Aorta (tissue), 5 donors: ENCODE measurements around the gene KIF5C. TPM values are rescaled to one million over a fixed set of nuclear protein-coding genes. Genes with fewer than 3 reads are reported as not detected.

Experiments used
- ATAC-seq: fragments of 200-7000 bp; cut with Tn5 transposase; one replicate; pipeline ENCODE4 v1.9.1; 2022; ENCODE audit warnings: moderate library complexity; ENCODE audit not compliant: low FRiP score
- DNase-seq, 2 donors: peaks; one replicate each; pipeline ENCODE4 v3.0.0-alpha.2; 2020
- H3K27ac ChIP-seq, 2 donors: one replicate each; pipeline ENCODE4 v1.5.1; 2013; ENCODE audit warnings: low read length in 2 of 2, mild to moderate bottlenecking in 2 of 2, moderate library complexity in 2 of 2, control low read depth in 1 of 2, inconsistent platforms in 1 of 2, low read depth in 1 of 2
- H3K27me3 ChIP-seq, 2 donors: one replicate each; pipeline ENCODE4 v1.6.1; 2013; ENCODE audit warnings: control low read depth in 1 of 2, low read length in 1 of 2, mild to moderate bottlenecking in 1 of 2, moderate library complexity in 1 of 2; ENCODE audit not compliant: insufficient read depth in 2 of 2, control insufficient read depth in 1 of 2
- H3K36me3 ChIP-seq, 2 donors: one replicate each; pipeline ENCODE4 v1.6.1; 2013; ENCODE audit warnings: control low read depth in 1 of 2, low read length in 1 of 2, mild to moderate bottlenecking in 1 of 2; ENCODE audit not compliant: insufficient read depth in 2 of 2, control insufficient read depth in 1 of 2
- H3K4me1 ChIP-seq, 2 donors: one replicate each; pipeline ENCODE4 v1.6.1; 2013; ENCODE audit warnings: low read length in 2 of 2, control low read depth in 1 of 2, mild to moderate bottlenecking in 1 of 2, moderate library complexity in 1 of 2; ENCODE audit not compliant: insufficient read depth in 2 of 2, control insufficient read depth in 1 of 2
- H3K4me3 ChIP-seq, 2 donors: one replicate each; pipeline ENCODE4 v1.5.1; 2013; ENCODE audit warnings: low read length in 2 of 2, control low read depth in 1 of 2, mild to moderate bottlenecking in 1 of 2
- H3K9me3 ChIP-seq: one replicate; pipeline ENCODE4 v1.6.1; 2013; ENCODE audit warnings: mild to moderate bottlenecking, low read length; ENCODE audit not compliant: control insufficient read depth
- WGBS, 2 donors: extraction: QIAGEN DNeasy Blood & Tissue Kit; methylation state at CpG; one replicate each; pipeline ENCODE4 v1.1.7; 2013; 5-methylcytosine and 5-hydroxymethylcytosine counted together
- intact Hi-C, 2 donors: fragments of 100-400 bp; cut with DNase I; formaldehyde crosslinking; loops; one replicate each; pipeline versions ENCODE4 v1.14.2 to v1.15.0; 2022
- polyA plus RNA-seq, 2 donors: library from polyadenylated mRNA; stranded (reverse); fragments of 200-250 nt; gene quantifications; one replicate each; pipeline ENCODE4 v1.2.3, GENCODE V29; 2013
- total RNA-seq, 2 donors: library from RNA; stranded (reverse); fragmentation: NEBNext Ultra II Directional; extraction: Animal tissue kit (Norgen Biotek cat#: 25700); gene quantifications; one replicate each; pipeline ENCODE4 v1.2.1, GENCODE V29; 2021
- donor health status: healthy with polysubstance abuse.
- donor health status: Bipolar disorder and iron deficiency.
- donor health status: DM: no; HTN: no; CAD: no.
- donor health status: DM: no; HTN: no; CAD: no.
- donor health status: DM: yes; HTN: yes; CAD: no.

The KIF5C gene
- total and polyA plus RNA-seq, 4 donors: 1.5 to 3.4 (median 1.9) TPM

DNA sequence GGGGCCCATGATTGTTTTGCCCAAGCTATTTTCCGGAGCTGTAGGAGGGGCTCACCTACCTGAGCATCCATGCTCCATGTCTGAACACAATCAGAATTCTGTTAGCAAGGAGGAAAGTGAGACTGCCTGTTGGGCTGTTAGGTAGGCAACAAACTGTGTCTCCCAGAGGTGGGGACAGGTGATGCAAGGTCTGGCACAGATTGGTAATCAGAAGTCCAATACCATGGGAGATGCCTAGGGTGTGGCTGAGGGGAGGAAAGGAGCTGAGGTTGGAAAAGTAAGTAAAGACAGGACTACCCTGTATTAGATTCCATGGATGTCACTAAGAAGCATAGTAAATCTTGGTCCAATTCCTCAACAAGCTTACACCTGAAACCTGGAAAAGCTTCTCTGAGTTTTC, 166.5 kb downstream of the KIF5C start:
- no peak for DNase-seq
- intact Hi-C loops: loop anchor here in 1 of 2 donors (10.0 kb wide), 1 partner anchor 493 kb away; no protein-coding TSS in a partner anchor
- Histone ChIP-seq H3K9me3 (peaks cover 1% of the 10 kb centered on the region), H3K27ac (no peak overlapping the region), H3K36me3 (no peaks in the 10 kb centered on the region), H3K27me3 (peaks cover 0 to 2% of the 10 kb centered on the region in 2 donors), H3K4me1 (no peaks in the 10 kb centered on the region), H3K4me3 (no peak overlapping the region)
- 89 to 96% methylated on average over 1 of the region's 1 CpG for WGBS, 2 donors
- no peak for ATAC-seq

DNA sequence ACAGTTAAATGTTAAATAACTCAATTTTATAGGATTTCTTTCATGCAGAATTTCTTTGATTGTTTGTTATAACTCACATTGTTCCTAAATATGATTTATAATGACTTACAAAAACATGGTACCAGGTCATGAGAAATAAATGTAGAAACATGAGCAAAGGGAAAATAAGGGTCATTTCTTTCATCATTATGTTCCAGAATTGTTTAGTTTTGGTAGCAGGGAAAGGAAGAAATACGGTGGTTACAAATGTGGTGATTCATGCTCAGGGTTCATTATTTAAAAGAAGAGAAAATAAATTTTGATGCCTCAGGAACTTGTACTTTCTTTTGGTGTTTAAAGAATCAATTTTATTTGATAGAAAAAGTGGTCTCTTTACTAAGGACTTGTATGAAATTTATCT, 167.9 kb downstream of the KIF5C start:
- WGBS, 2 donors: 6 to 21% methylated on average over 1 of the region's 1 CpG
- DNase-seq (no peak), ATAC-seq (no peak)
- Histone ChIP-seq H3K9me3 (peaks cover 1% of the 10 kb centered on the region), H3K36me3 (no peaks in the 10 kb centered on the region), H3K4me3 (no peak overlapping the region), H3K27ac (no peak overlapping the region), H3K4me1 (no peaks in the 10 kb centered on the region), H3K27me3 (peaks cover 0 to 2% of the 10 kb centered on the region in 2 donors)
- intact Hi-C loops: loop anchor here in 1 of 2 donors (10.0 kb wide), 1 partner anchor 492 kb away; no protein-coding TSS in a partner anchor

DNA sequence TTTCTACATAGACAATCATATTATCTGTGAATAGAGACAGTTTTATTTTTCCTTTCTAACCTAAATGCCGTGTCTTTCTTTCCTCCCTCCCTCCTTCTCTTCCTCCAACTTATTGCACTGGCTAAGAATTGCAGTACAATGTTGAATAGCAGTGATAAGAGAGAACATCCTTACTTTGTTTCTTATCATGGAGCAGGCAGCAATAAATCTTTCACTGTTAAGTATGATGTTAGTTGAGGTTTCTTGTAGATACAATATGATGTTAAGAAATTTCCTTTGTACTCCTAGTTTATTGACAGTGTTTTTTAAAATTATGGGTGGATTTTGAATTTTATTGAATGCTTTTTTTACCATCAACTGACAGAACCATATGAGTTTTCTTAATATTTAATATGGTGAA, 169.5 kb downstream of the KIF5C start:
- WGBS, 2 donors: 68 to 80% methylated on average over 1 of the region's 1 CpG
- DNase-seq (no peak), ATAC-seq (no peak)
- Histone ChIP-seq H3K4me3 (no peak overlapping the region), H3K27me3 (peaks cover 0 to 4% of the 10 kb centered on the region in 2 donors), H3K36me3 (no peaks in the 10 kb centered on the region), H3K4me1 (no peaks in the 10 kb centered on the region), H3K9me3 (peaks cover 4% of the 10 kb centered on the region), H3K27ac (no peak overlapping the region)
- intact Hi-C loops: loop anchor here in 1 of 2 donors (10.0 kb wide), 1 partner anchor 490 kb away; no protein-coding TSS in a partner anchor

DNA sequence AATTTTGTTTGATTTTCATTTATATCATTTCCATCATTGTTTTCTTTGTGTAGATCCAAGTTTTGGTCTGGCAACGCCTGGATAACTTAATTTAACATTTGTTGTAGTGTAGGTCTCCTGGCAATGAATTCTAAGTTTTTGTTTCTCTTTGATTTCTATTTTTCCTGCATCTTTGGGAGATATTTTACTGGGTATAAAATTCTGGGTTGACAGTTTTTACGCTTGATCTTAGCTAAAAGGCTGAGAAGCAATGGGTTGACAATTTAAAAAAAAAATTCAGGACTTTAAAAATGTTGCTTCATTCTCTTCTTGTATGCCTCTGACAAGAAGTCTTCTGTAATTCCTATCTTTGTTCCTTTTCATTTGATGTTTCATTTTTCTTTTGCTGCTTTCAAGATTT, 172.1 kb downstream of the KIF5C start:
- no peak overlapping the region for H3K4me3 ChIP-seq
- 79 to 83% methylated on average over 2 of the region's 2 CpGs for WGBS, 2 donors
- H3K9me3 ChIP-seq: peaks cover 3% of the 10 kb centered on the region
- H3K27ac ChIP-seq: no peak overlapping the region
- ATAC-seq: no peak
- intact Hi-C loops: loop anchor here in 1 of 2 donors (10.0 kb wide), 1 partner anchor 488 kb away; no protein-coding TSS in a partner anchor
- H3K27me3 ChIP-seq: peaks cover 0 to 2% of the 10 kb centered on the region in 2 donors
- DNase-seq: no peak
- no peaks in the 10 kb centered on the region for H3K4me1 ChIP-seq
- H3K36me3 ChIP-seq: no peaks in the 10 kb centered on the region

- H3K36me3 ChIP-seq: no peaks in the 10 kb centered on the region
- ATAC-seq: no peak
- DNase-seq: no peak
- peaks cover 3% of the 10 kb centered on the region for H3K9me3 ChIP-seq
- no peak overlapping the region for H3K27ac ChIP-seq
- no peak overlapping the region for H3K4me3 ChIP-seq
- no peaks in the 10 kb centered on the region for H3K4me1 ChIP-seq
- 82 to 84% methylated on average over 2 of the region's 2 CpGs for WGBS, 2 donors
- intact Hi-C loops: loop anchor here in 1 of 2 donors (10.0 kb wide), 1 partner anchor 486 kb away; no protein-coding TSS in a partner anchor
- peaks cover 0 to 2% of the 10 kb centered on the region in 2 donors for H3K27me3 ChIP-seq
These were observed 174.1 kb downstream of the KIF5C start for GRCh38 chr2:149049142-149049541.

GRCh38 chr2:149050188-149050587, 175.2 kb downstream of the KIF5C start:
- Histone ChIP-seq H3K4me1 (no peaks in the 10 kb centered on the region), H3K27ac (no peak overlapping the region), H3K27me3 (peaks cover 0 to 2% of the 10 kb centered on the region in 2 donors), H3K9me3 (peaks cover 3% of the 10 kb centered on the region), H3K36me3 (no peaks in the 10 kb centered on the region), H3K4me3 (no peak overlapping the region)
- 47 to 61% methylated on average over 6 of the region's 6 CpGs for WGBS, 2 donors
- intact Hi-C loops: no loop called here
- ATAC-seq (no peak), DNase-seq (no peak)

- DNase-seq (no peak), ATAC-seq (no peak)
- H3K27me3 ChIP-seq: no peaks in the 10 kb centered on the region
- no peaks in the 10 kb centered on the region for H3K4me1 ChIP-seq
- no peak overlapping the region for H3K4me3 ChIP-seq
- intact Hi-C loops: no loop called here
- H3K9me3 ChIP-seq: peaks cover 2% of the 10 kb centered on the region
- 35 to 56% methylated on average over 1 of the region's 1 CpG for WGBS, 2 donors
- H3K36me3 ChIP-seq: no peaks in the 10 kb centered on the region
- no peak overlapping the region for H3K27ac ChIP-seq
These were observed 180.7 kb downstream of the KIF5C start for GRCh38 chr2:149055751-149056150.

DNA sequence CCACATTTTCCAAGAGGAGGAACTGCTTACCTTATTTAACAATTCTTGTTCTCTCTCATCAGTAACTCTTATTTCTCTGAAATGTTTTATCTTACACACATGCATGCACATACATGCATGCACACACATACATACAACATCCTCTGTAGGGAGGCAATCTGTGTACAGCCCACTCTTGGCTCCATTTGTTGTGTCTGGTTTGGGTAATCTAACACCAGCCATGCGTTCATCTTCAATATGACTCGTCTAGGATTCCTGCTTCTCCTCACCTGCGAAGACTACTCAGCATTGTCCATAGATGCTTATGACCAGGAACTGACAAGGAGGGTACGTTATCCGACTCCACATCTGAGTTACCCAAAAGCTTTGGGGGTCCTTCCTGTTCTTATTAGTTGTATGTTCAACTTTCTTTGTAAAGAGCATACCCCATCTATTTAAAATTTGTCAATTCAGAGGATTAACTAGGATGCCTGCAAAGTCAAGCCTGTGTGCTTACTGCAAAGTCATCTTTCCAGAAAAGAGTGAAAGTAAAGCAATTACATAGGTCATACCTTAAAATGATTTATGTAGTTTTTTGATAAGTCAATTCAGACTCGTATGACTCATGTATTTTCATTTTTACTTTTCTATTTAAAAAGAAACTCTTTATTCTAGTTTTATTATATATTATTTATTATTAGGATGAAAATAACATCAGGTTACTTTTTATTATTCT, 181.7 kb downstream of the KIF5C start:
- peaks cover 2% of the 10 kb centered on the region for H3K9me3 ChIP-seq
- intact Hi-C loops: no loop called here
- no peak overlapping the region for H3K4me3 ChIP-seq
- no peaks in the 10 kb centered on the region for H3K36me3 ChIP-seq
- H3K4me1 ChIP-seq: no peaks in the 10 kb centered on the region
- DNase-seq (no peak), ATAC-seq (no peak)
- 74 to 77% methylated on average over 6 of the region's 6 CpGs for WGBS, 2 donors
- no peaks in the 10 kb centered on the region for H3K27me3 ChIP-seq
- no peak overlapping the region for H3K27ac ChIP-seq

DNA sequence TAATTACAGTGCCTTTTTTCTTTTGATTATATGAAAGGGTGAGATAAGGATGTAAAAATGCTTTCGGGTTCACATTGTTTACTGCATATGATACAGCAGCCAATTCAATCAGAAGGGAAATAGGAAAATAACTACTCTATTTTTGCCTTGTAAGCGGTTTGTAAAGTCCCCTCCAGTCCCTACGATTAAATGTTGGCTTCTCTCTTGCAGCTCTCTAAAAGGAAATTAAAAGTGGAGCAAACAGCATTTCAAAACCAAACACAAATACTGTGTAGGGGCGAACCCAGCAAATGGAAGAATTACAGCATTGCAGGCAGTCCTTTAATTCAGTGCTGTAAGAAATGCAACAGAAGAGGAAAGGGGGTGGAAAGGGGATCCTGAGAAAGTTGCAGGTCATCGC, 182.4 kb downstream of the KIF5C start:
- Histone ChIP-seq H3K27me3 (no peaks in the 10 kb centered on the region), H3K9me3 (peaks cover 2% of the 10 kb centered on the region), H3K4me3 (no peak overlapping the region), H3K4me1 (no peaks in the 10 kb centered on the region), H3K36me3 (no peaks in the 10 kb centered on the region), H3K27ac (no peak overlapping the region)
- DNase-seq (no peak), ATAC-seq (no peak)
- intact Hi-C loops: no loop called here
- WGBS, 2 donors: 38 to 53% methylated on average over 5 of the region's 5 CpGs
